Osteocyte (in vitro differentiated cells): ENCODE results near the gene ZNF79. TPM values are rescaled to one million over a fixed set of nuclear protein-coding genes. Genes with fewer than 3 reads are reported as not detected.

Experiments
- DNase-seq: peaks from one replicate; pipeline ENCODE4 v3.0.0; 2021; ENCODE audit warnings: mixed read lengths; ENCODE audit not compliant: unreplicated experiment; ENCODE audit errors: extremely low spot score
- H3K27ac Mint-ChIP-seq: one replicate; pipeline ENCODE4 v1.8.0; 2021; ENCODE audit warnings: mild to moderate bottlenecking, mixed read lengths; ENCODE audit not compliant: unreplicated experiment
- H3K27me3 Mint-ChIP-seq: one replicate; pipeline ENCODE4 v1.8.0; 2021; ENCODE audit warnings: mixed read lengths; ENCODE audit not compliant: unreplicated experiment
- H3K36me3 Mint-ChIP-seq: one replicate; pipeline ENCODE4 v1.8.0; 2021; ENCODE audit warnings: mixed read lengths; ENCODE audit not compliant: unreplicated experiment
- H3K4me1 Mint-ChIP-seq: one replicate; pipeline ENCODE4 v1.8.0; 2021; ENCODE audit warnings: mixed read lengths; ENCODE audit not compliant: unreplicated experiment
- H3K4me3 Mint-ChIP-seq: one replicate; pipeline ENCODE4 v1.8.0; 2021; ENCODE audit warnings: mild to moderate bottlenecking, moderate library complexity, mixed read lengths; ENCODE audit not compliant: unreplicated experiment
- H3K9me3 Mint-ChIP-seq: one replicate; pipeline ENCODE4 v1.8.0; 2021; ENCODE audit warnings: mixed read lengths; ENCODE audit not compliant: unreplicated experiment
- CTCF ChIP-seq: fragments of 200-600 bp; sonication (generic); IDR thresholded peaks from 2 replicates; pipeline ENCODE4 v1.5.0; 2021; ENCODE audit warnings: antibody characterized with exemption, mild to moderate bottlenecking, moderate library complexity
- total RNA-seq: library from RNA; stranded (reverse); gene quantifications from 2 replicates; pipeline ENCODE4 v1.2.1, GENCODE V29; 2021

The ZNF79 gene
- total RNA-seq, 1 donor from 2014 or later: 9.0 TPM

GRCh38 chr9:127447416-127448111 lies 23.4 kb downstream of the ZNF79 start:
- Mint-ChIP-seq H3K27me3 (no peaks in the 10 kb centered on the region), H3K4me1 (peaks cover 40% of the 10 kb centered on the region), H3K27ac (peak overlapping the region; percentile 77), H3K9me3 (no peaks in the 10 kb centered on the region), H3K4me3 (no peak overlapping the region), H3K36me3 (peaks cover 56% of the 10 kb centered on the region)
- no peak for TF ChIP-seq CTCF
- DNase-seq: no peak

GRCh38 chr9:127448112-127448805 lies 24.1 kb downstream of the ZNF79 start:
- Mint-ChIP-seq H3K9me3 (no peaks in the 10 kb centered on the region), H3K27ac (peak overlapping the region; percentile 97), H3K27me3 (no peaks in the 10 kb centered on the region), H3K36me3 (peaks cover 53% of the 10 kb centered on the region), H3K4me1 (peaks cover 42% of the 10 kb centered on the region), H3K4me3 (peak overlapping the region; percentile 92)
- TF ChIP-seq CTCF: no peak
- no peak for DNase-seq

GRCh38 chr9:127449332-127449966 lies 25.3 kb downstream of the ZNF79 start:
- Mint-ChIP-seq H3K4me3 (peak overlapping the region; percentile 92), H3K4me1 (peaks cover 40% of the 10 kb centered on the region), H3K36me3 (peaks cover 50% of the 10 kb centered on the region), H3K27ac (peak overlapping the region; percentile 97), H3K9me3 (no peaks in the 10 kb centered on the region), H3K27me3 (no peaks in the 10 kb centered on the region)
- TF ChIP-seq CTCF: no peak
- DNase-seq: no peak

- Mint-ChIP-seq H3K36me3 (peaks cover 43% of the 10 kb centered on the region), H3K9me3 (no peaks in the 10 kb centered on the region), H3K27ac (peak overlapping the region; percentile 97), H3K4me1 (peaks cover 42% of the 10 kb centered on the region), H3K4me3 (peak overlapping the region; percentile 92), H3K27me3 (no peaks in the 10 kb centered on the region)
- DNase-seq: no peak
- no peak for TF ChIP-seq CTCF
These were observed 26.1 kb downstream of the ZNF79 start for GRCh38 chr9:127450243-127450760.
